Stimulated activated CD8-positive, alpha-beta memory T cell treated with anti-CD3 and anti-CD28 coated beads, Interleukin-4, amount 100 ng/mL, for 4 hours (primary cell): ENCODE measurements around the gene ARL4A.

Experiments used
- DNase-seq, 2 donors: peaks; one replicate each; pipeline ENCODE4 v3.0.0-alpha.2; 2020; ENCODE audit warnings: low read depth in 2 of 2, low spot score in 1 of 2

Gene ARL4A

DNA sequence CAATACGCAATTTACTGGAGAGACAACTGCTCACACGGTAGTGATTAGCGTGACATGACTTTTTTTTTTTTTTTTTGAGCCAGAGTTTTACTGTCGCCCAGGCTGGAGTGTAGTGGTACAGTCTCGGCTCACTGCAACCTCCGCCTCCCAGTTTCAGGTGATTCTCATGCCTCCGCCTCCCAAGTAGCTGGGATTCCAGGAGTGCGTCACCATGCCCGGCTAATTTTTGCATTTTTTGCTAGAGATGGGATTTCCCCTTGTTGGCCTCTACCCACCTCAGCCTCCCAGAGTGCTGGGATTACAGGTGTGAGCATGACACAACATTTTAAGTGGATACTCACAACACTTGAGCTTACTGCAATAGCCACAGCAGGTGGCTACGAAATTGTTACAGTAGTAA is 11.9 kb downstream of the ARL4A start:
- DNase-seq, result no peak

GRCh38 chr7:12701433-12701832 is 14.0 kb downstream of the ARL4A start:
- DNase-seq, result no peak

DNA sequence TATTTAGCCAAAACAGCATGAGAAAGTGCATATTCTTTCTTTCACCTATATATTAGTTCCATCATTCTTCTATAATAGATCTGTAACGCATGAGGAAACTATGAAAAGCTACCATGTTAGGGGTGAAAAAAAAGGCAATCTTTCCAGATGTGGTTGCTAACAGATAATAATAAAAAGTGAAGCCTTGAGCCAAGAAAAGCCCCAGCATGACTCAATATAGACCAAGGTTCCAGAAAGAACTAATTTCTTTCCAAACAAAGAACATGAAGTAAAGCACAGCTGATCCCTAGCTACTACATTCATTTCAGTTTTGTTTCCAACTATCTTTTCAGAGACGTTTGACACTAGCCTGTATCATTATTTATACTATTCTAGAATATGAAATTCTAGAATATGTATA is 16.4 kb downstream of the ARL4A start:
- DNase-seq, result no peak

DNA sequence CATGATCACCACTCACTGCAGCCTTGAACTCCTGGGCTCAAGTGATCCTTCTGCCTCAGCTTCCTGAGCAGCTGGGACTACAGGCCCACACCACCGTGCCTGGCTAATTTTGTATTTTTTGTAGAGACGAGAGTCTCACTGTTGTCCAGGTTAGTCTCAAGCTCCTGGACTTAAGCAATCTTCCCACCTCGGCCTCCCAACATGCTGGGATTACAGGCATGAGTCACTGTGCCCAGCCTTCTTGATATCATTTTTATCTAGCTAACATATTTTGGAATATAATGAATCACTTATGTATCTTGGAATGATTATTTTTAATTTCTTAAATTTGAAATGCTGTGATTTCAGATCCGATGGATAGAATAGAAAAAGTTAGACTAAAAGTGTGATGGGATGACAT is 18.4 kb downstream of the ARL4A start:
- no peak for DNase-seq

GRCh38 chr7:12706900-12707536 is 19.6 kb downstream of the ARL4A start:
- DNase-seq, result no peak

DNA sequence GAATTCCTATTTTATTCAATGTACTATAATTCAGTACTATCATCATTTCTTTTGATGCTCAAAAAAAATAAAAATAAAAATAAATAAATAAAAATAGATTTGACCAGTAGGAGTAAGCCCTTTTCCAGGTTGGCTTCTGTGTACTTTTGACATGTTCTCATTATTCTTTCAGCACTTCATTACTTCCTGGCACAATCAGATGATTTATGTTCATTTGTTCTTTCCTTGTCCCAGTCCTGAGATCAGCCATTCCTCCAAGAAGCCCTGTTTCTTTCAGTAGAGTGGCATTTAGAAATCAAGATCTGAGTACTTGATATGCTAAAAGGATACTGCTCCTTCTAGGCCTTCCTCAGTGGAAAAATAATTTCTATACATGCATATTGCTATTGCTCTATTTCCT is 20.9 kb downstream of the ARL4A start:
- DNase-seq, result no peak

DNA sequence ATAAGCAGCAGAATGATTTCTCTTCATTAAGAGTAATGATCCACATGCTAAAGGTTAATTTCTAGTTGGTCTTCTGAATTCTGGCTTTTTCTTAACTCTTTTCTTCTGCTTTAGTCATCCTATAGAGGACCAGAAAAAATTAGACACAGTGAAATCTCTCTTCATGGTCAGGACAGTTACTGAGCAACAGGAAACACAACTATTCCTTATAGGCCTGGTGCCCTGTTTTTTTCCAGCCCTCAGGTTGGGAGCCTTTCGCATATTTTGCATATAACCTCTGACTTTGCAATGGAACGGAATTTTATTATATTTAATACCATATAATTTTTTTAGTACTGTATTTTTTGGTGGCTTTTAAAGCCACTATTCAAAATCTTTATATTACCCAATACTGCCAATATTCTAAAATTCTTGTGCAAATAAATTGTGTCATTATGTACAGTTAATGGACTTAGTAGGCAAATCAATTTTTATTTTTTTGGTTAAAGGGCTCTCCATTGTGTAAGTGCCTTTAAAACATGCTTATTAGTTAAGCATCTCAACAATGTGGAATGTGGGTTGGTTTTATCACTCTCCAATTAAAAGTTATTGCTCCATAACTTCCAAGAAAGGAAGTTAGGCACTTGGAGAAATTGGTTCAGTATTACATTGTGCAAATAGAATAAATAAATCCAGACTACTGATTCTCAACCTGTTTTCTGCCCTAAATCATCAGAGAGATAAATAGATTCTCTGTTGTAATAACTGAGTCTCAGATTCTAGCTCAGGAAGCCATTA is 22.5 kb downstream of the ARL4A start:
- no peak for DNase-seq

- DNase-seq, result no peak
These were observed 23.7 kb downstream of the ARL4A start for GRCh38 chr7:12711124-12711523.

DNA sequence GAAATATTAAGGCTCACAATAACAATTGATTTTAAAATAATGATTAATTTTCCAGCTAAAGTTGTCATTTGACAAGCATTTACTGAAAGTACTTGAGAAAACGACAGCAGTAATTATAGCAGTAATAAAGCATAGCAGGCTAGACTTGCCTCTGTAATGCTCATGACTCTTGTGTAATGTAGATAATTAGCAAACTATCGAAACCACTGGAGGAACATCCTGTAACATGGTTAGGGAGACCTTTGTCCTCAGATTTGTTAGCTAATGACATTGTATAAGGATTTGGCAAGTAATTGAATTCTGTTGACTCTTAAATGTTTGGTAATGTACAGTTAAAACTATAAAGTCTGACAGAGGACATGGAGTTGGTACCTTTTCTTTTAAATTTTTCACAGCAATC is 24.8 kb downstream of the ARL4A start:
- DNase-seq, result no peak

GRCh38 chr7:12713625-12714378 is 26.4 kb downstream of the ARL4A start:
- DNase-seq, result no peak

DNA sequence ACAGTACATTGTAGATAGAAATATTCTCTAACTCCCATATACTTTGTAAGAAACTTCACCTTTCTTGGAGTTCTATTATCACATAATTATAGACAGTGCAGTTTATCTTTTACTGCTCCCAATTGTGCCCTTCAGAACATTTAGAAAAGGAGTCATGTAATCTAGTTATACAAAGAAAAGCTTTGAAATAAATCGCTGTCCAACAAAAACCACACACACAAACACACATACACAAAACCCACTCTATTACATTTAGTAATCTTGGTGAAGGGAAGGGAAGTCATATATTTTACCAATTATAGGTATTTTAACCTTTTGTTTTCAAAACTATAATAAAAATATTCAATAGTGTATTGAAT is 26.9 kb downstream of the ARL4A start:
- no peak for DNase-seq

- no peak for DNase-seq
These were observed 28.1 kb downstream of the ARL4A start for GRCh38 chr7:12715372-12716133.

- no peak for DNase-seq
These were observed 28.8 kb downstream of the ARL4A start for GRCh38 chr7:12716134-12716681.

DNA sequence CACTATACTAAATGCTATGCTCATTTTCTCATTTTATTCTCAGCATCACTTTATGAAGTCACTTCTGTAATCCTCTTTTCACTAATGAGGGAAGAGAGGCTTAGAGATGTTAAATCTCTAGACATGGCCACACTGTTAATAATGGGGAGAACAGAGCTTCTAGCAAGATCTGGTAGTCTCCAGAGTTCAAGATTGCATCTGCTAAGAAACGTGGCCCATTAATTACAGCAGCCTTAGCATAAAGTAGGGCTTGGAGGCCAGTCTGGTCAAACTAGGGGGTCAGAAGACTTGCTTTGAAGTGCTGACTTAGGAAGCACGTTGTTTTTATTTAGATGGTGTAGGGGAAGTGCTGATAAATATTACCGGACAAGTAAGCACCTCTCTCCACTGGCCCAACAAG is 29.3 kb downstream of the ARL4A start:
- no peak for DNase-seq

DNA sequence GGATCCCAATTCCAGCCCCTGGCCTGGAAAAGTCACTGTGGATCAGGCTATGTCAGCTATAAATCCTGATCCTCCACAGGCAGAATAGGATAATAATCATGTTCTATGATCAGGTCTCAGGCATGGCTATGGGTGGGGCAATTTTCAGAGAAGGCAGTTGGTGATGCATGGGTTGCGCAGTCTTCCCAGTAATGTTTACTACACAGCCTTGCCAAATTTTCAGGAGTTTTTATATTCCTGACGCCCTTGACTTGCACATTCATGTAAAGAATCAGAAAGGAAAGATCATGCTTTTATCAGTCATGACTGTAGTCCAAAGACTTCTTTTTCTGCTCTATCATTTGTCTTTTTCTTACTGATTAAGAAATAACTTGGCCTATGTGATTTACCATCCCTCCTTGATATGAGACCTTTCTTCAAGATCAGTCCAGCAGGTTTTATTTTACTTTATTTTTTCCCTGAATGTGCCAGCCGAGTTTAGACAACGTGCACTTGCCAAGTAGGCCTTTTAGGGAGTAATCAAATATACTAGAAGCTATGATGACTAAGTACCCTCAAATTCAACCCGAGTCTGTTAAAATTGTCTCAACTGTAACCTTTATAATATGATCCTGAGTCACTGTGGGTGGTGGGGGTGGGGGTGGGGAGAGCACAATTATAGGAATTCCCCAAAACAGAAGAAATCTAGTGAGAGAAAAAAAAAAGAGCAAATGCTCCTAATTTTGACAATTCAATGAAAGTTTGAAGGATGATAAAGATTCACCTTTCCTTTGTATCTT is 31.9 kb downstream of the ARL4A start:
- DNase-seq, result no peak

- no peak for DNase-seq
These were observed 32.8 kb downstream of the ARL4A start for GRCh38 chr7:12719981-12720865.

DNA sequence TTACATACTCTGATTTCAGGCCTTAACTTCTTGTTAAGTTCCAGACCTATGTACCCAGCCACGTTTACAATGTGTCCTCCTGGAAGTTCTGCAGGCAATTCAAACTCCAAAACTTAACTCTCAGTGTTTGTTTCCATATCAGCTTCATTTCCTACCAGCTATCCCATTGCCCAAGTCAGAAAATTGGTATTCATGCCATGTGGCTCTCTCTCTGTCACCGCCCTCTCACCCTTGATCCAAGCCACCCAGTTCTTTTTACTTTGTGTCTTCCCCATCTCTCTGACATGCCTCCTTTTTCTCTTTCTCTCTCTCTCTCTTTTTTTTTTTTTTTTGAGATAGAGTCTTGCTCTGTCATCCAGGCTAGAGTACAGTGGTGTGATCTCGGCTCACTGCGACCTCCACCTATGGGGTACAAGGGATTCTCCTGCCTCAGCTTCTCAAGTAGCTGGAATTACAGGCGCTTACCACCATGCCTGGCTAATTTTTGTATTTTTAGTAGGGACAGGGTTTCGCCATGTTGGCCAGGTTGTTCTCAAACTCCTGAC is 33.9 kb downstream of the ARL4A start:
- no peak for DNase-seq

- no peak for DNase-seq
These were observed 34.7 kb downstream of the ARL4A start for GRCh38 chr7:12722136-12722535.
